ENCODE measurements around the gene TNFRSF18. TPM values are rescaled to one million over a fixed set of nuclear protein-coding genes. Genes with fewer than 3 reads are reported as not detected.

The TNFRSF18 gene
- polyA plus RNA-seq, 3 donors from 2014 or later, result 56.4 to 136 (median 105) TPM

DNA sequence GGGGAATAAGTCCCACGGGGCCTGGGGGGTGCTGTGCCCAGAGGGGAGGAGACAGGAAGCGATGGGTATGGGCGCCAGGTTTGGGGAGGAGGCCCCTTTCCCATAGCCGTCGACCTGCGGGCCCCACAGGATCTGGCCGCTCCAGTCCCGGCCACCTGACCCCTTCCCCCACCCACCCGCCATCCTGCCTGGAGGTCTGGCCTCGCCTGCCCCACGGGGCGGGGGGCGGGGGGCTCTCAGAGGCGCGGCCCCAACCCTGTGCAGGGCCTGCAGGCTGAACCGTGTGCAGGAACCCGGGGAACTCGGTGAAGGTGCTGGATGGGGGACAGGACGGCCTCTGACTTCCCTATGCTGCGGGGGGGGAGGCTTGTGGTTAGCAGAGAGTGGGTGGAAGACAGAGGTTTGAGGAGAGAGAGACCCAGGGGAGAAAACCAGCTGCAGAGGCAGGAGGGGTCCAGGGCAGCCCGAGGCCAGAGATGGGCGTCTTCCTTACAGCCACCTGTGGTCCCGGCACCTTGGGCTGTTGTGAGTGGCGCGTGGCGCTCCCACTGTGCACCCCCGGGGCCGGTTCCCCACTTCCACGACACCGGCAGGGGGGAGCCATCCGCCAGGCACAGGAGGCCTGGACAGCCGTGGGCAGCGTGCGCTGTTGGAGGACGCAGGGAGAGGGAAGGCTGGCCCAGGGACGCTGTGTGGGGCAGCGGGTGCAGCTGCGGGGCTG lies 2.5 kb upstream of the TNFRSF18 start:
- Mint-ChIP-seq H3K4me1 (peaks cover 21 to 43% of the 10 kb centered on the region in 2 donors), H3K36me3 (no peaks in the 10 kb centered on the region), H3K27me3 (ENCODE audit: low read depth in 3 of 3) (peaks cover 14 to 34% (median 27%) of the 10 kb centered on the region in 3 donors), H3K4me3 (peak overlapping the region; percentile 81 to 96 (median 87)), H3K9me3 (no peaks in the 10 kb centered on the region), H3K27ac (peak overlapping the region; percentile 93 to 97 (median 95))
- peak; percentile 70 to 82 (median 71) for DNase-seq

DNA sequence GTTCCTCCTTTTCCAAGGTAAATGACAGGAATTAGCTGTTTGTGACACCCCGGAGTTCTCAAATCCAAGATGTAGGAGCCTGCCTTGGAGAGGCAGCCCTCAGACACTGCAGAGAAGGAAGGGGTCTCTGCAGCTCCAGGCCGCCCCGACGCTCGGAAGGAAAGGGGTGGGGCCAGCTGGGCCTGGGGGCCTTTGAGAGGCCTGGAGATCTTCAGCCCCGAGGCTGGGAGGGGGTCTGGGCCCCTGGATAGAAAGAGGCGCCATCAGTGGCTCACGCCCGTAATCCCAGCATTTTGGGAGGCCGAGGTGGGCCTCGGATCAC lies 1.1 kb upstream of the TNFRSF18 start:
- Mint-ChIP-seq H3K9me3 (no peaks in the 10 kb centered on the region), H3K4me1 (peaks cover 21 to 42% of the 10 kb centered on the region in 2 donors), H3K27ac (peak overlapping the region; percentile 93 to 97 (median 95)), H3K4me3 (peak overlapping the region; percentile 13 to 90 (median 85)), H3K27me3 (ENCODE audit: low read depth in 3 of 3) (peaks cover 6 to 22% (median 17%) of the 10 kb centered on the region in 3 donors), H3K36me3 (no peaks in the 10 kb centered on the region)
- no peak for DNase-seq

DNA sequence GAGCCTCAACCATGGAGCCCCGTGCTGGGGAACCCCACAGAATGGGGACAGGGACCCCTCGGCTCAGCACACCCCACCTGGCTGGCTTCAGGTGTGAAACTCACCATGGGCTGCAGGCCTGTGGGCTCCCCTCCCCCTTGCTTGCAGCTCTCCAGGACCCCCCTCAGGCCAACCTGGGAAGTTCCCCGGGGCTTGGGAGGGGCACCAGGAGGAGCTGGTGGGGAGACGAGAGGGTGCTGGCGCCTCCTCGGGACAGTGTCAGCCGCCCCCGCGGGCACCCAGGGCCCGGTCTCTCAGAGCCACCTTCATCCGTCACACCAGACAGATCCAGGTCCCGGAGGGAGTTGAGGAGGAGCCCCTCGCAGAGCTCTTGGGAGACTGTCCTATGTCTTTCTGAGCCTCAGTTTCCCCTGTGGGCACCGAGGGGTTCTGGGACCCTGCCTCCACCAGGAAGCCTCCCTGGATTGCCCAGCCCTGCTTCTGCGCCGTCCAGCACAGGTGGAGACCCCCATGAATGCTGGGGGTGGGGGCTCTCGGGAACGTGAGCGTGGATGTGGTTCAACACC lies 657 bp upstream of the TNFRSF18 start:
- no peak for DNase-seq
- H3K9me3 Mint-ChIP-seq, result no peaks in the 10 kb centered on the region
- H3K36me3 Mint-ChIP-seq, result no peaks in the 10 kb centered on the region
- H3K4me3 Mint-ChIP-seq, result peak overlapping the region; percentile 65 to 84 (median 70)
- H3K27me3 Mint-ChIP-seq (ENCODE audit: low read depth in 3 of 3), result peaks cover 3 to 19% (median 14%) of the 10 kb centered on the region in 3 donors
- peak overlapping the region in 5 of 6 donors; percentile 43 to 80 (median 76) for H3K27ac Mint-ChIP-seq
- peaks cover 21 to 39% of the 10 kb centered on the region in 2 donors for H3K4me1 Mint-ChIP-seq

DNA sequence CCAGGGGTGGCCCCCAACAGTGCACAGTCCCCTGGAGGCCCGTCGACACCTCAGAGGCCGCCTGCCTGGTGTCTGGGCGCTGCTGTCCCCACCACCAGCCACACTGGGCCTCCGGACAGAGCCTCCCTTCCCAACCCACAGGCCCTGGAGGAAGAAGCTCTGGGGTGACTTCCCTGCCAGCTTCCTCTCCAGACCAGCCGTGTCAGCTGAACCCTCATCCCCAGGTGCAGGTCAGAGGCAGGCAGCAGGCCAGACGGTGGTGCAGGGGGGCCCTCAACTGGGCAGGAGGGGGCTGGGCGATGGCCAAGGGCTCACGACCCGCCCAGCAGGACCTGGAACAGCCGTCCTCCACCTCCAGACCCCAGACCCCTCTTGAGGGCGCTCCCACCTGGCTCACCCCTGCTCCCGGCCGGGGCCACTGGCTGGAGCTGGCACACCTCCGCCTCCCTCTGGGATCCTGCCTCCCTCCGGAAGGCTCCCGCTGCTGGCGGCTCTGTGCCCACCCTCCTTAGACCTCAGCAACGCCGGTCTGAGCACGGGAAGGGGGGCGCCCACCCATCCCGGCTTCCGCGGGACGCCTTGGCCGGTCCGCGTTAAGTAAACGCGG lies 520 bp downstream of the TNFRSF18 start:
- H3K4me1 Mint-ChIP-seq, result peaks cover 17 to 37% of the 10 kb centered on the region in 2 donors
- no peak for DNase-seq
- H3K27me3 Mint-ChIP-seq (ENCODE audit: low read depth in 3 of 3), result peaks cover 3 to 19% (median 14%) of the 10 kb centered on the region in 3 donors
- H3K36me3 Mint-ChIP-seq, result no peaks in the 10 kb centered on the region
- H3K27ac Mint-ChIP-seq, result peak overlapping the region in 3 of 6 donors; percentile 40 to 80 (median 77)
- H3K4me3 Mint-ChIP-seq, result peak overlapping the region; percentile 65 to 84 (median 70)
- H3K9me3 Mint-ChIP-seq, result no peaks in the 10 kb centered on the region

DNA sequence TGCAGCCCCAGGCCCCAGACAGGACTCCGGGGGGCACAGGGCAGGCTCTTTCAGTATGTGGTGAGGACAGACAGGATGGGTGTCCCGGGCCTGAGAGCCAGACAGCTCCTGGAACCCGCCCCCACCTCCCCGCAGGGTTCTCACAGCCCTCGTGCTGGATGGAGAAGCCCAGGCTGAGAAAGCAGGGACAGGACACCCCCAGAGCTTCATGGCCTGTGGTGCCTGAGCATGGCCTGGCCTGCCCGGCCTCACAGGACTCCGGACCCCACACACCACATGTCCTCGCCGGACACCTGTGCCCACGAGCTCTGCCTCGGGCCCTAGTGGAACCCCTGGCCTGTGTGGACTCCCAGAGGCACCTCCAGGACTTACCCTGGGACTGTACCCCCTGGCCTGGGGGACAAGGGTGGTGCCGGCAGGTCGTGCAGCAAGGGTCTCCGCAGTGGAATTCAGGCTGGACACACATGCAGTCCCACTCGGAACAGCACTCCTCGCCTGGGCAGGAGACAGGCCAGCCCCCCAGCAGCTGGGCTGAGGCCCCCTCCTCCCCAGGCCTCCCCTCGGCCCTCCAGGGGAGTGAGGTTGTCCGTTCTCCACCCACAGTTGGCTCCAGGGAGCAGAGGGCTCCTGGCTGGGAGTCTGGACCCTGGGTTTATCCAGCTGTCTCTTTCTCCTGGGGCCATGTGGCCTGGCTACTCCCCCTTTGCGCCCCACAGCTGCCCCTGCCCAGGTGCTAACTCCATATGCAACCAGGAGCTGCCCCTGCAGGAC lies 1.2 kb downstream of the TNFRSF18 start:
- Mint-ChIP-seq H3K27ac (peak overlapping the region in 3 of 6 donors; percentile 40 to 67 (median 53)), H3K4me1 (peaks cover 16 to 37% of the 10 kb centered on the region in 2 donors), H3K36me3 (no peaks in the 10 kb centered on the region), H3K9me3 (no peaks in the 10 kb centered on the region), H3K4me3 (peak overlapping the region; percentile 59 to 69 (median 65)), H3K27me3 (ENCODE audit: low read depth in 3 of 3) (peaks cover 3 to 18% (median 14%) of the 10 kb centered on the region in 3 donors)
- DNase-seq, result no peak

DNA sequence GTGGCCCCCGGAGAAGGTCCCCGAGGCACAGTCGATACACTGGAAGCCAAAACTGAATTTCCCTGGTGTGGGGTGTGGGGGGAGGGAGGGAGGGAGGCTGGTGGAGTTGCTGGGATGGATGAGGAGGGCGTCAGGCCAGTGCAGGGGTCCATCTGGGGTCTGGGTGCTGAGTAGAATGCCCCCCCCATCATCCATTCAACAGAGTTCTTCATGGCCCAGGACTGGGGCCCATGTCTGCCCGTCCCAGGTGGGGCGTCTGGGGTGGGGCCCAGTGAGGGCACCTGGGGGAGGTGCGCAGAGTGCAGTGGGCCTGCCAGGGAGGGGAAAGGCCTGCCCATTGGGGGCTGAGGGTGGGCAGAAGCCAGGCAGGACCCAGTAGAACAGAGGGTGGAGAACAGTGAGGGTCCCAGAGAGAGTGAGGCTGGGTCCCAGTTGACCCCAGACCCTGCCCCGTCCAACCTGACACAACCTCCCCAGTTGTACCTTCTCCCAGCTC lies 1.9 kb downstream of the TNFRSF18 start:
- Mint-ChIP-seq H3K36me3 (no peaks in the 10 kb centered on the region), H3K4me1 (peaks cover 16 to 37% of the 10 kb centered on the region in 2 donors), H3K4me3 (peak overlapping the region in 3 of 5 donors; percentile 18 to 59 (median 33)), H3K9me3 (no peaks in the 10 kb centered on the region), H3K27ac (peak overlapping the region in 3 of 6 donors; percentile 10 to 67 (median 62)), H3K27me3 (ENCODE audit: low read depth in 3 of 3) (peaks cover 3 to 14% (median 14%) of the 10 kb centered on the region in 3 donors)
- DNase-seq, result no peak

DNA sequence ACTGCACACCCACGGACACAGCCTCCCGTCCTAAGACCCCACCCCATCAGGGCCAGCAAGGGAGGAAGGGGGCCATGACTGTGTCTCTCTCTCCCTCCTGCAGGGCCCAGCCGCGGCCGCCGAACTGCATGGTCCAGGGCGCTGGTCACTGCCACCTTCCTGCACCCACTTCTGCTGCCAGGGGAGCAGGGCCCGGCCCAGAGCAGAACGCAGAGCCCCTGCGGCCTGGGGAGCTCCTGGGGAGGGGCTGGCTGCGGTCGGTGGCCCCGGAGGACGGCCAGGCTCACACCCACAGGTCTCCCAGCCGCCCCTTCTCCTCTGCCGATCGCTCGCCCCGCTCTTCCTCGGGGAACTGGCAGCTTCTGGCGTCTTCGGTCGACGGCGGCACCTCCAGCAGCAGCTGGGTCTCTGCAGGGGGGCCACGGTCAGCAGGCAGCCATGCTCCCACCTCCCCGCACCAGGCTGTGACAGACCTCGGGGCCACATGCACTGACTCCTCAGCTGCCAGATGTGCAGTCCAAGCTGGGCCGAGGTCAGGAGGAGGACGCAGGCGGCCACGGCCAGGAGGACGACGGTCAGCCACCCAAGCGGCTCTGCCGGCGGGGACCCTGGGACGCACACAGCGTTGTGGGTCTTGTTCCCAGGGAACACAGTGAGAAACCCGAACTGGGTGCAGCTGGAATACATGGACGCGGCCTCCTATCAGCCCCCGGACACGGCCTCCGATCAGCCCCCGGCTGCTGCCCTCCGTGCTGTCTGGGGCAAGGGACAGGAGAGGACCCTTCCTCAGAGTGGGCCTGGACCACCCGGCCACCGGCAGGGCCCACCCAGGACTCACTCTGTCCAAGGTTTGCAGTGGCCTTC lies 2.6 kb downstream of the TNFRSF18 start:
- H3K4me1 Mint-ChIP-seq, result peaks cover 12 to 32% of the 10 kb centered on the region in 2 donors
- no peaks in the 10 kb centered on the region for H3K9me3 Mint-ChIP-seq
- H3K4me3 Mint-ChIP-seq, result peak overlapping the region in 1 of 5 donors; percentile 33
- DNase-seq, result no peak
- H3K27ac Mint-ChIP-seq, result peak overlapping the region in 2 of 6 donors; percentile 10 to 62
- H3K27me3 Mint-ChIP-seq (ENCODE audit: low read depth in 3 of 3), result peaks cover under 1 to 14% (median 12%) of the 10 kb centered on the region in 3 donors
- no peaks in the 10 kb centered on the region for H3K36me3 Mint-ChIP-seq

DNA sequence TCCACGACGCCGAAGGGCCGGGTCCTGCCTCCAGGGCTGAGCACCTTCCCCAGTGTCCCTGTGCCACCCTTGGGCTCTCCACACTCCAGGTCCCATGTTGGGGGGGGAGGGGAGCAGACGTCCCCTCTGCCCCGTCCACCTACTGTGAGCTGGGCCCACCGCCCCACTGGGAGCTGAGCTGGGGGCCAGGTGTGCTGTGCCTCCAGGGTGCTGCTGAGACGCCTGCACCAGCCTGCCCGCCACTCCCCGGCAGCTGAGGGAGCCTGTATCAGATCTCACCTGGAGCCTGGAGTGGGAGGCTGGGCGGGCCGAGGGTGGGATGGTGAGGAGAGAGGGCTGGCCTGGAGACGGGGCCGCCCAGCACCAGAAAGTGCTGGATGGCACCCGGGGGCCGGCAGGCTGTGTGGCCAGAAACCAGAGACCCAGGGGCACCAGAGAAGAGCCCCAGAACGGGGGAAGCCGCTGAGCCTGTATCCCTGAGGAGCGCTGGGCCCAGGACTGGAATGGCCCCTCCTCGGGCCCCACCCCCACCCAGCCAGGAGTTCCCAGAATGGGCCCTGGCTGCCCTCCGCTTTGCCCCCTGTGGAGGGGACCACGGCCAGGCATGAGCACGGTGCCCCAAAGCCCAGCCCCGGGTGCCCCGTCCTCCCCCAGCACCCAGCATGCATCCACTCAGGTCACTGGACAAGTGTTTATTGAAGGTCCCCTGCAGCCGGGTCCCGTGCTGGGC lies 3.4 kb downstream of the TNFRSF18 start:
- Mint-ChIP-seq H3K4me1 (peaks cover 4 to 26% of the 10 kb centered on the region in 2 donors), H3K9me3 (no peaks in the 10 kb centered on the region), H3K36me3 (no peaks in the 10 kb centered on the region), H3K4me3 (no peak overlapping the region), H3K27ac (peak overlapping the region in 2 of 6 donors; percentile 51 to 84), H3K27me3 (ENCODE audit: low read depth in 3 of 3) (peaks cover 0 to 10% (median 5%) of the 10 kb centered on the region in 3 donors)
- DNase-seq, result no peak

DNA sequence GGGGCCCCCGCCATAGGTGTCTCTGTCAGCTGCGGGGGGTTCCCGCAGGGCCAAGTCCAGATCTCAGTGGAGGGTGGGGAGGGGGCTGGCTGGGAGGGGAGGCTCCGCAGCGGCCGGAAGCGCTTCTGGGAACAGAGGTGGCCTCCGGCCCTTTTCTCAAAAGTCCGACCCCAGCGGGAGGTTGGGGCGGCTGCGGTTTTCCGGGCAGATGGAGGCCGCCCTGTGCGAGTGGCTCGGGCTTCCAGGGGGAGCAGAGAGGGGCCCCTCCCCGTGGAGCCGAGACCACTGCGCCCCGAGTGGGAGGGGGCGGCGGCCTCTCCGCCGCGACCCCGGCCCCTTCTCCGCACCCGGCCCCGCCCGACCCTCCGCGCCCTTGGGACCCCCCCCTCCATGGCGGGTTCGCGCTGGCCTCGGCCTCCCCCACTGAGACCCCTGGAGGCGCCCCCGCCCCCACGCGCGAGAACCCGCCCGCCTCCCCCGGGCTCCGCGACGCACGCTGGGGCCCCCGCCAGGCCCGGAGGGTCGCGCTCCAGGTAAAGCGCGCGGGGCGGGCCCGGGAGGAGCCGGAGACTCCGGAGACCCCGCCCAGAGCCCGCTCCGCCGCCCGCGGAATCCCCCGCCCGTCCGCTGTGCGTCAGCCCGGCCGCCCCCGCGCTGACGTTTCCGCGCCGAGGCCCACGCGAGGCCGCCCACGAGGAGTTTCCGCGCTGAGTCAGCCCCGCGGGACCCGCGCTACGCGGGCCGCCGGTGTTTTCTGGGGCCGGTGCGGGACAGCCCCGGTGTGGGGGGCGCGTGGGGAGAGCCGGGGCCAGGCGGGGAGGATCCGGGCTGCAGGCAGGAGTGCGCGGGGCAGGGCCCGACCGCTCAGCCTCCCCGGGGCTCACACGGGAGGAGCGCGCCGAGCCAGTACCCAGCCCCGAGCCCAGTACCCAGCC lies 5.2 kb downstream of the TNFRSF18 start:
- Mint-ChIP-seq H3K36me3 (no peaks in the 10 kb centered on the region), H3K4me1 (peaks cover 0 to 16% of the 10 kb centered on the region in 2 donors), H3K9me3 (no peaks in the 10 kb centered on the region), H3K4me3 (peak overlapping the region; percentile 41 to 70 (median 61)), H3K27ac (peak overlapping the region; percentile 53 to 94 (median 80)), H3K27me3 (ENCODE audit: low read depth in 3 of 3) (peaks cover 0 to 2% (median 1%) of the 10 kb centered on the region in 3 donors)
- DNase-seq, result peak; percentile 88 to 94 (median 89)

DNA sequence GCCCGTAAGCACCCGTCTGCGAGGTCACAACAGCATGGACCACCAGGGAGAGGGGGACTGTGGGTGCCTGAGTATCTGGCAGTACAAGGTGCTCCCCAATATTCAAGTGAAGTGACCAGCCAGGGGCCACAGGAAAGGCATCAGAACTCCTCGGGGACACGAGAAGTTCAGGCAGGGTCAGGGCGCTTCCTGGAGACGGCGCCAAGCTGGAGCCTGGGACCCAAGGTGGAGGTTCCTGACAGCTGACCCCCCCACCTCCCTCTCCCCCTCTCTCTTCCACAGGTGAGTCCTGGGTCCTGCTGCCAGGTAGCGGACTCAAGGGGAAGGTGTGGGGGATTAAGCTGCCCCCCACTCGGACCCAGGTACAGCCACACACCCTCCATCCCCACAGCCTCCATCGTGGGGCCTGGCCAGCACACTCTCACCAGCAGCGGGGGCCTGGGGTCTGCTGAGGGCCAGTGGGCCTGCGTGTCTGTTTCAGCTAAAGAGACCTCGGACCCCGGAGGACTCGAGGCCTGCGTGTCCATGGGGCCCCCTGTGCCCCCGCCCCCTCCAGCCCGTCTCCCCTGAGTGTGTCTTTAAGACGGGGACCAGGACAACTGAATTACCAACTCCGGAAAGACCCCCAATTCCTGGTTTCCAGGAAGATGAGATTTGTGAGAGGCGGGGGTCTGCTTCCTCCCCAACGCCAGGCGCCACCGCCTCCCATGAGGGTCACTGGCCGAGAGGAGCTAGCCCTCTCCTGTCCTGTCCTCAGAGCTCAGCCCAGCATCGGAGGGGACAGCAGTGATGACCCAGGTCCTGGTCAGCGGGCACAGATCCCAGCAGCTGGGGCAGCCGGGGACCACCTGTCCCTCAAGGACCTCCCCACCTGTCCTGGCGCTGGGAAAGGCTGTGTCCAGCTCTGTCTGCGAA lies 6.2 kb downstream of the TNFRSF18 start:
- no peaks in the 10 kb centered on the region for H3K36me3 Mint-ChIP-seq
- peaks cover 0 to 2% (median 0%) of the 10 kb centered on the region in 6 donors for H3K9me3 Mint-ChIP-seq
- peaks cover 0 to 2% (median 2%) of the 10 kb centered on the region in 3 donors for H3K27me3 Mint-ChIP-seq (ENCODE audit: low read depth in 3 of 3)
- peaks cover 0 to 12% of the 10 kb centered on the region in 2 donors for H3K4me1 Mint-ChIP-seq
- H3K4me3 Mint-ChIP-seq, result peak overlapping the region; percentile 51 to 70 (median 61)
- H3K27ac Mint-ChIP-seq, result peak overlapping the region; percentile 70 to 94 (median 88)
- DNase-seq, result no peak

All from immature natural killer cell (primary cell).